ENCODE results near the gene RAI2.

RAI2 gene

GRCh38 chrX:17860811-17861488, at the start of gene RAI2:
Gene RAI2 (minus strand): TSS chrX:17861298. CDS start chrX:17802010, 59,288 bp downstream.
- no peak for DNase-seq

DNA sequence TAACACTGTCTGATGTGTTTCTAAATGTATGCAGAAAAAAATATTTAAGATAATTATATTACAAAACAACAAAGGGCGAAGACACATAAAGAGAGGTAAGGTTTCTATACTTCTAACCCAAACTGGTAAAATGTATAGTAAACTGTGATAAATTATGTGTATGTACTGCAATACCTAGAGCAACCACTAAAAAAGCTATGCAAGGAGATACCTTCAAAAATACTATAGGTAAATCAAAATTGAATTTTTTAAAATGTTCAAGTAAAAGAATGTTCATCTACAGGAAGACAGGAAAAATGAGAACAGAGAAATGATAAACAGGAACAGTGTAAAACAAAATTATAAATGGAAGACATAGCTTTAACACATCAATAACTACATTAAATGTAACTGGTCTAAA, 27.3 kb upstream of the RAI2 start:
- no peak for DNase-seq

DNA sequence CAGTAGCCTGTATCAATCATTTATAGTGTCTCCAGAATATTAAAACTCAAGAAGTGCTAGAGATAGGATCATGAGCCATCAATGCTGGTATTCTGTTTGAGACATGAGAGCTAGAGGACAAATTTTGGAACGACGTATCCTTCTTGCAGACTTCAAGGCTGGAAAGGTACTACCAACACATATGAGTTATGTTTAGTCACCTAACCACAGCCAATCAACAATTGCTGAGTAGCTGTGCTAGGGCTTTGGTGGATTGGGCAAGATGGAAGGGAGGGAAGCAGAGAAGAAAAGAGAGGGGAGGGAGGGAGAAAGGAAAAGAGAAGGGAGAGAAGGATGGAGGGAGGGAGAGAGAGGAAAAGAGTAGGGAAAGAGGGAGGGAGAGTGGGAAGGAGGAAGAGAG, 21.6 kb upstream of the RAI2 start:
- no peak for DNase-seq

DNA sequence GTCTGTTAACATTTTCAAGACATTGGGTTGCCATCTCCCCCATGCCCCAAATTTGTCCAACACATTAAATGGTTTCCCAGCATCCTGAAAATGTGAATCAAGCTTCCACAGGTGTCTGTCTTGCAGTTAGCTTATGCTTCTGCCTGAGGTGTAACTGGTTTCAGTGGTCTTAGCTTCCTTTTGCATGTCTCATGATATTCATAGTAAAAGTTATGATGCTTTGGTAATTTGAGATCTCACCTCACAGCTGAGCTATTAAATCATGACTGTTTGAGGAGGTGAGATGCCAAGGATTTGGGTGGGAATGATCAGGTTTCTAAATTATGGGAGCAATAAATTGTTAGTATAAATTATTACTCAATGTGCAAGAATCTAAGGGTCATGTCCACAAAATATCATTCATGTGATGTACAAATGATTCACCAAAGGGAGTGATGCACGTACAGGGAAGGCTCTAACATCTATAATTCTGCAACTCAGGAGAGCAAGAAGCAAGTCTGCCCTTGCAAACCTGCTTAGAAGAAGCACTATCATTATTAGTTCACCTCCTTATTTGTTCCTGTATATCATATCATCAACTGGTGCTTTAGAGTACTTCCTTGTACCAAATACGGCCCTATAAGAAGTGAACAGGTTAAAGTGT, 17.1 kb upstream of the RAI2 start:
- DNase-seq: no peak

GRCh38 chrX:17876135-17876534, 15.0 kb upstream of the RAI2 start:
- DNase-seq: no peak

GRCh38 chrX:17869580-17869979, 8.5 kb upstream of the RAI2 start:
- no peak for DNase-seq

- no peak for DNase-seq
These were observed 452 bp upstream of the RAI2 start for GRCh38 chrX:17861489-17862011.

GRCh38 chrX:17860179-17860780, 818 bp downstream of the RAI2 start:
- DNase-seq: no peak

DNA sequence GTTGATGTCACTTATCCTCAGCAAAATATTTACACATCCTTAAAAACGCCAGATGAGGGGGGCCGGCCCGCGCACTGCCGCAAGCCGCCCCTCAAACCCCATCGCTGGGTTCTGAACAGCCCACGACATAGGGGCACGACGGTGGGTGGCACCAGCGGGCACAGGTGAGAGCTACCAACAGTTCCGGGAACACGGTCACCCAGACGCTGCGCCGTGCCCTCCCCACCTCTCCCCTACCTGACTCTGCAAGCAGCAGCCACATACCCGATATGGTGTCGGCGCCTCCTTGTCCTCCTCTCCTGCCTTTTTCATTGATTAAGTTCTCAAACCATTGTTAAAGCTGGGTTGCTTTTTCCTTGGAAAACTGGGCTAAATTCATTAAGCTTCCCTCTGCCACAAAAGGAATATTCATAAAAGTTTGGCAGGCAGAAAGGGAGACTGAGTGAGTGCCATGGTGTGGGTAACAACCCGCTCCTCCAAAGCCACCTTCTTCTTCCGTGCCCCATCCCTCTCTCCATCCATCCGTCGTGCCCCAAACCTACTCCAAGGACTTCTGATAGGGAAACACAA, 1.4 kb downstream of the RAI2 start:
- DNase-seq: no peak

- DNase-seq: no peak
These were observed 6.6 kb downstream of the RAI2 start for GRCh38 chrX:17854531-17854930.

DNA sequence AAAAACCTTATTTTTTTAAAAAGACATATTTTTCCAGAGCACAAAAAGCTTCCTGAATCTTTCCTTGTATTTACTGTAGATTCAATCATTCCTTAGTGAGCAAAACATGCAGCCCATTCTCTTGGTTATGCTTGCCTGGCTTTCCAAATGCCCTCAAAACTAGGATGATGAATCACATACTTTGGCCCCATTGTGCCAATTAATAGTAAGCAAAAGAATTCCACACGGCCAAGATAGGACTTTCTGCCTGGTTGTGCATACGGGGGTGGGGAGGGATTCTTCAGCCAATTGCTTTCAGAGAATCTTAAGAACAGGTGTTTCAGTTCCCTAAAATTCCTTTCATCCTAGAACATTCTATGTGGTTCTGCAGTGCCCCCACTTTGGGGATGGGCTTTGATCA, 7.0 kb downstream of the RAI2 start:
- DNase-seq: no peak

DNA sequence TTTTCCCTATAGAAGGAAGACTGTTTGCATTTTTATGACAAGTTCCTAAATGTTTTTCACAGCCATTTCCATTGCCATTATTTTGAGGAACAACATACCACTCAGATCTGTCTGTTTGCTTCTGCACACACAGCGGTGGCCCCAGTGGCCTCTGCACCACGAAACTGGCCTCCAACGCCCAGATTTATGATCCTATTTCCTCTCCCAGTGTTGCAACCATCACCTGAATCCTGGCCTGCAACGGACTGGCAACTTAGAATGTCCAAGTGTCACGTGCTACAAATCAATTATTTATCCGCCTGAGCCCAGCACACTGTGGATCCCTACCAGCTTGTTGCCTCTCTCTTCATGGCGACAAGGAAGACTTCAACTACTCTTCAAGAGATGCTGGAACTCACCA, 9.2 kb downstream of the RAI2 start:
- DNase-seq: no peak

GRCh38 chrX:17848545-17849265, 12.4 kb downstream of the RAI2 start:
- no peak for DNase-seq

- no peak for DNase-seq
These were observed 15.1 kb downstream of the RAI2 start for GRCh38 chrX:17846045-17846444.

DNA sequence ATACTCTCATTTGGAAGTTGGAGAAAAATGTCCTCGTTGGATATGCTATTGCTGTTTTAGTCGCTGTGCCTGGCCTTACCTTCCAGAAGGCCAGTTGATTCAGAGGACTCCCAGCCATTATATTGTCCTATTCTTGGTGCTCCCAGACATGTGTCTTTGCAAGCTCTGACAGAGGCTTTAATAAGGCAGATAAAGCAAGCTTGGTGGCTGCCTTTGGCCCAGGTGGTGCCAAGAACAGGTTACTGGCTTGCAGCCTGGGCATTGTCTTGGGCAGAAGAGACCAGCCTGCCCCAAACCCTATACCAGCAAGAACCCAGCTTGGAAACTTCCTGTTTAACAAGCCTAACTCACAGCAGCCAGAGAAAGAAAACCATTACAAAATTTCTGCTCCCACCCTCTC, 16.9 kb downstream of the RAI2 start:
- no peak for DNase-seq

DNA sequence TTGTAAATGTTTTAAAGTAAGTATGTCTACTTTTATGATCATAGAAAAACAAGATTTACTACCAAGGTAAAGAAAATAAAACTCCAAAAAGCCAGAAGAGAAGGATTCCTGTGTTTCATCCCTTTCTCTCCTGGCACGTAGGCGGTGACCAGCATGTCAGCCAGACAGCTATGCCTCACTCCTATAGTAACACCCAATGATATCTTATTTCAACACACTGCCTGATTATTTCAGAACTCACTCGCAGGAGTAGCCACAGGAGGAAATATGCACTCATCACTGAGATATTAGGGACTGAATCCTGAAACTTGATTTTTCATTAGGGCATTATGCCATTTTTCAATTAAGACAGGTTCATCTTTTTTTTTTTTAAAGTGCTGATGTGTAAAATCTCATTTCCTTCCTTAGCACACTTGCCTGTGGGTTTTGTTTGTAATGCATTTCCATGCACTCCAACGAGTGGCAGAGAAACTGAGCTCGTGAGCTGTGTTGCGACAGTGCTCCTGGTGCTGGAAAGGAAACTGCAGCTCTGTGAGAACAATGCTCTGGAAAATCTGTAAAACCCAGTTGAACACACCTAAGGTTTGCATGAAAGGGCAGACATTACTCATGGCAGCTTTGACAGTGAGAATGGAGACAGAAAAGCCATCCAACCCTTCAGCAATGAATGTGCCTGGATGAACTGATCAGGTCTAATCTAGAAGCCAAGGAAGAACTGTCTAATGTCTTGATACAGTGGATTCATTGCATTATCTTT, 18.2 kb downstream of the RAI2 start:
- no peak for DNase-seq

GRCh38 chrX:17839269-17839668, 21.8 kb downstream of the RAI2 start:
- DNase-seq: no peak

DNA sequence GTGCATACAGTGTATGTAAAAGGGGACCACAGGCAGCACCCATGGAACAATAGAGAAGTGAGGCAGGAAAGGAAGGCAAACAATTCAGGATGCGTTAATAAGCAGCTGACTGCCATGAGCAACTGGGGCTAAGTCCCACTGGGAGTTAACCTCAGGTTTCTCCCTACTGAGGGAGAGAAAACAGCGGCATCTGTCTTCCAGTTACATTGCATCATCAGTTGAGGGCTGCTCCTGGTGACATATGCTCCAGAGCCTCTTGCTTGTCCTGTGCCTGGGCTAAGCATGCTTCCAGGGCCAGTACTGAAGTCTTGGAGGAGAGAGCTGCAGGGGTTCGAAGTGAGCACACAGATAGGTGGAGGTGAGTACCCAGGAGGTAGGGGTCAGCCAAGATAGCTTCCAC, 24.3 kb downstream of the RAI2 start:
- no peak for DNase-seq

DNA sequence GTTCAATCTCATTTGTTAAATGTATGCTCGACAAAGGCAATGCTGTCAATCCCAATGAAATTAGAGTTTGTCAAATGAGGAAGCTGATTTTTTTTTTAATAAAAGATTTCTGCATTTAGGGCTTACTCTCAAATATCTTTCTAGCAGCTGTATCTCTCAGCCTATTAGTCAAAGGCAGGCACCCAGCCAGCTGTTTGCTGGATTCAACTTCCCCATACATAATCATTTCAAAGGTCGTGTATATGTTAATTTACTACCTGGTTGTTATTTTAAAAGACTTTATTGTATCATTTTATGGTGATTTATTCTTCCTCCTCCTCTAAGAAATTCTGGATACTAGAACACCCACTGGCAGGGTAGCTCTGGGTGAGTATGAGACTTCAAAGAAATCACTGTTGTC, 27.1 kb downstream of the RAI2 start:
- DNase-seq: no peak

DNA sequence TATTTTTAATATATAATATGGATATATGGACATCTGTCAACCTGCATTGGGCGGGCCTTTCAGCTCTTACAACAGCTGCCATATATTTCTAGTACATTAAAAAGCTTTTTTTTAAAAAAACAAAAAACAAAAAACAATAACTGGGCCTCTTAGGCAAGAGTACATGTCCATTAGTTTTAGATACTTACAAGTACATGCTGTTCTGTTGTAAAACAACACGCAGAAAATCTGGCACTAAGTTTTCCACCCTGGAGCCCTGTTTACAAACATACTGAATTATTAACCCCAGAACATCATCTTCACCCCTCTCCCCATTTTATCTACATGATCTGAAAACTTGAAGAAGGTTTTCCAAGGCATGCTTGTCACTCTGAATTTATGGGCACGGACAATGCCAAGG, 29.8 kb downstream of the RAI2 start:
- DNase-seq: no peak

DNA sequence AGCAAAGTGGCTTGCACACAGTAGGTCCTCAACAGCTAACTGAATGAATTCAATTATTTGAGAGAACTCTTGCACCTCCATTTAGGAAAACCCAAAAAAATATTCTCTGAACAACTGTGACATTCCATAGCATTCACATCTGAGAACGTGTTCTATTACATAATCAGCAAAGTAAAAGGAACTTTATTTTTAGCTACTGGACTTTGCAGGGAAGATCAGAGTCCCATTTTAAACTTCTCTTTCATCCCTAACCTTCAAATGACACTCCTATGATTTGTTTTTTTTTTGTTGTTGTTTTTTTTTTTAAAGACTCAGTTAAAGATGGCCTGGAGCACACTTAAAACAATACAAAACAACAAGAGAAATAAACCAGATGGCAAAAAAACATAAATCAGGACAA, 30.9 kb downstream of the RAI2 start:
- DNase-seq: no peak

DNA sequence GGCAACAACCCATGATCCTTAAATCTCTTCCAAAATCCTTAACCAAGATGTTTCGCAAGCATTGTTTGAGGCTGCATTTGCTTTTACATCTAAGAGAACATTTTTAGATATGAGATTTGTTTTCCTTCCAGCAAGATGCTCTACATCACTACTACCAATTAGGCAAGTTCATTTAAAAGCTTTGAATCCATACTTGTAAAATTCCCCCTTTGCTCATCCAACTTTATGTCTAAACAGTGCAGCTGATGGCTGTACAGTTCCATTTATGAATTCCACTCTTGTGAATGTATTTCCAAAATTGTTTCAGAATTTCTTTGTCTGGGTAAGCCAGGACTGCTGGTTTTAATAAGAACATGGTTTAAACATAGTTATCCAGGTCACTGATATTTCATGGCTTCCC, 31.5 kb downstream of the RAI2 start:
- no peak for DNase-seq

DNA sequence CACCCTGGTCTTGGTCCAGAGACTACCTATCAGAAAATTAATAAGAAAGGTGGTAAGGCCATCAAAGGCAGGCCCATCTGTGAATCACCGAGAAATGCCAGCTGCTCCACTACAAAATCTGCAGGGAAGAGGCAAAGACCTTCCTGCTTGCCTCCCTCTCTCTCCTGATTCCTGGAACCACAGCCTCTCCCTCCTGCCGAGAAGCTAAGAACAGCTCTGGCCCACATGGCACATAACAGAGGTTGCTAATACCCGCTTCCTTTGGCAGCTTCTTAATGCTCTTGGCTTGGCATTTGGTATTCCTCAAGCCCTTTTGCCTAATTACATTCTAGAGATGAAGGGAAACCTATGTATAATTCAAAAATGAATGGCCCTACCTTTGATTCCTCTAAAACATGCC, 32.9 kb downstream of the RAI2 start:
- DNase-seq: no peak

Measured in NCI-H2081 treated with DMSO at 0.1 percent for 48 hours (cell line).